Lung (tissue), 12 donors: Measurements from ENCODE around the gene APOL1. TPM values are rescaled to one million over a fixed set of nuclear protein-coding genes. Genes with fewer than 3 reads are reported as not detected.
"Not testable (repeated sequence)": the region's sequence is repeated elsewhere in the genome, so short reads cannot be mapped to it uniquely, and the experiment has no call there.

Source experiments
- ATAC-seq: fragments of 200-7000 bp; cut with Tn5 transposase; one replicate; pipeline ENCODE4 v1.9.1; 2020; ENCODE audit warnings: moderate number of reproducible peaks; ENCODE audit not compliant: insufficient read depth, low FRiP score
- DNase-seq, 3 donors: peaks; one replicate each; pipeline ENCODE4 v3.0.0-alpha.2; 2013 to 2017
- H3K27ac ChIP-seq, 2 donors: one replicate each; pipeline ENCODE4 v1.5.1; 2013; ENCODE audit warnings: mild to moderate bottlenecking in 2 of 2, moderate library complexity in 2 of 2, control low read depth in 1 of 2, inconsistent platforms in 1 of 2, low read depth in 1 of 2, low read length in 1 of 2
- H3K27me3 ChIP-seq, 3 donors: one replicate each; pipeline ENCODE4 v1.5.1; 2013; ENCODE audit warnings: low read length in 2 of 3; ENCODE audit not compliant: control insufficient read depth in 3 of 3, insufficient read depth in 3 of 3
- H3K36me3 ChIP-seq, 4 donors: one replicate each; pipeline ENCODE4 v1.5.1; 2013; ENCODE audit warnings: low read length in 4 of 4, mild to moderate bottlenecking in 1 of 4, moderate library complexity in 1 of 4; ENCODE audit not compliant: control insufficient read depth in 4 of 4, insufficient read depth in 4 of 4
- H3K4me1 ChIP-seq, 5 donors: one replicate each; pipeline ENCODE4 v1.5.1; 2013; ENCODE audit warnings: low read length in 5 of 5, mild to moderate bottlenecking in 2 of 5, moderate library complexity in 1 of 5; ENCODE audit not compliant: control insufficient read depth in 5 of 5, insufficient read depth in 5 of 5
- H3K4me3 ChIP-seq: one replicate; pipeline ENCODE4 v1.5.1; 2013; ENCODE audit warnings: mild to moderate bottlenecking, control low read depth, moderate library complexity
- H3K9ac ChIP-seq, 2 donors: one replicate each; pipeline ENCODE4 v1.5.1; 2013; ENCODE audit warnings: low read length in 2 of 2, control low read depth in 1 of 2; ENCODE audit not compliant: insufficient read depth in 1 of 2
- H3K9me3 ChIP-seq, 4 donors: one replicate each; pipeline ENCODE4 v1.5.1; 2013; ENCODE audit warnings: low read length in 3 of 4, mild to moderate bottlenecking in 1 of 4, moderate library complexity in 1 of 4; ENCODE audit not compliant: control insufficient read depth in 4 of 4, insufficient read depth in 3 of 4
- WGBS, 2 donors: extraction: QIAGEN DNeasy Blood & Tissue Kit; methylation state at CpG; one replicate each; pipeline ENCODE4 v1.1.7; 2013; 5-methylcytosine and 5-hydroxymethylcytosine counted together
- polyA plus RNA-seq, 2 donors: library from polyadenylated mRNA; stranded (reverse); fragments of 200-250 nt; gene quantifications; one replicate each; pipeline ENCODE4 v1.2.1, GENCODE V29; 2013
- total RNA-seq, 2 donors: library from RNA; depleted of rRNA in 1 of 2; stranded (reverse); fragments of >200 nt in 1 of 2; gene quantifications; one replicate each; pipeline ENCODE4 v1.2.1, GENCODE V29; 2014 to 2021
- TF ChIP-seq, protein P1 (sequence below): IDR thresholded peaks from 2 replicates; pipeline ENCODE4 v1.5.1; 2012; ENCODE audit warnings: mild to moderate bottlenecking; ENCODE audit errors: control extremely low read depth, extremely low read depth
- donor health status: control.
- donor health status: control.
- donor health status: Bipolar disorder and iron deficiency.
- donor health status: healthy.
- donor health status: DM: yes; HTN: yes; CAD: no.

Gene APOL1
- total and polyA plus RNA-seq, 4 donors = 32.3 to 75.0 (median 50.2) TPM

- TF ChIP-seq, protein P1, sequence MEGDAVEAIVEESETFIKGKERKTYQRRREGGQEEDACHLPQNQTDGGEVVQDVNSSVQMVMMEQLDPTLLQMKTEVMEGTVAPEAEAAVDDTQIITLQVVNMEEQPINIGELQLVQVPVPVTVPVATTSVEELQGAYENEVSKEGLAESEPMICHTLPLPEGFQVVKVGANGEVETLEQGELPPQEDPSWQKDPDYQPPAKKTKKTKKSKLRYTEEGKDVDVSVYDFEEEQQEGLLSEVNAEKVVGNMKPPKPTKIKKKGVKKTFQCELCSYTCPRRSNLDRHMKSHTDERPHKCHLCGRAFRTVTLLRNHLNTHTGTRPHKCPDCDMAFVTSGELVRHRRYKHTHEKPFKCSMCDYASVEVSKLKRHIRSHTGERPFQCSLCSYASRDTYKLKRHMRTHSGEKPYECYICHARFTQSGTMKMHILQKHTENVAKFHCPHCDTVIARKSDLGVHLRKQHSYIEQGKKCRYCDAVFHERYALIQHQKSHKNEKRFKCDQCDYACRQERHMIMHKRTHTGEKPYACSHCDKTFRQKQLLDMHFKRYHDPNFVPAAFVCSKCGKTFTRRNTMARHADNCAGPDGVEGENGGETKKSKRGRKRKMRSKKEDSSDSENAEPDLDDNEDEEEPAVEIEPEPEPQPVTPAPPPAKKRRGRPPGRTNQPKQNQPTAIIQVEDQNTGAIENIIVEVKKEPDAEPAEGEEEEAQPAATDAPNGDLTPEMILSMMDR = no peak
- WGBS, 2 donors = 98 to 100% methylated on average over 1 of the region's 1 CpG
- H3K9ac ChIP-seq = no peak overlapping the region
These were observed 46.7 kb upstream of the APOL1 start for GRCh38 chr22:36206255-36206654.

DNA sequence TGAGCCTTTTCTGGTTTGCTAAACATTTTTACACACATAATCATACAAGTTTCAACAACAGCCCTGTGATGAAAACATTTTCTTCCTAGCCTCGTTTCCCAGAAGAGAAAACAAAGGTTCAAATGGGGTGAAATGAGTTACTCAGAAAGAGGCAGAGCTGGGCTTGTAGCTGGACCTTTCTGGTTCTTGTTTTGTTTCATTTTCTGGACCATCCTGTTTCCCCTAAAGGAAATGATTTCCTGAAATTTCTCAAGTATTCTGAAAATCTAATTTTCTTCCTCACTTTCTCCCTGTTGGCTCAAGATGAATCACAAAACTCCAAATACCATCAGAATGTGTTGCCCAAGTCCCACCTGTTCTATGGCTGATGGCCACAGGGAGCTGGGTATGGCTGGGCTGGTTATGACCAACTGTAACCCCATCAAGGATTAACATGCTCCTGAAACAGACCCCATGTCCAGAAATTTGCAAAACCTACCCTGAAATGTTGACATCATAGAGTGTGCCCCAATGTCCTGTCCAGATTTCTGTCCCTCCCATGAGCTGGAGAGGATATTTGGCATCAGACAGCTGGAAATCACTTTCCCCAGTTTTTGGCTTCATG lies 44.7 kb upstream of the APOL1 start:
- H3K9me3 ChIP-seq = no peaks in the 10 kb centered on the region
- peaks cover 0 to 12% (median 4%) of the 10 kb centered on the region in 5 donors for H3K4me1 ChIP-seq
- H3K27me3 ChIP-seq = no peaks in the 10 kb centered on the region
- no peaks in the 10 kb centered on the region for H3K36me3 ChIP-seq
- TF ChIP-seq, protein P1 = no peak
- H3K27ac ChIP-seq = no peak overlapping the region
- H3K9ac ChIP-seq = no peak overlapping the region
- DNase-seq (no peak), ATAC-seq (no peak)
- no peak overlapping the region for H3K4me3 ChIP-seq
- WGBS, 2 donors = 25 to 54% methylated on average over 1 of the region's 1 CpG

More at GRCh38 chr22:36206255-36206654, 46.7 kb upstream of the APOL1 start:
- H3K36me3 ChIP-seq = no peaks in the 10 kb centered on the region
- no peaks in the 10 kb centered on the region for H3K9me3 ChIP-seq
- no peak overlapping the region for H3K4me3 ChIP-seq
- H3K4me1 ChIP-seq = peaks cover 0 to 19% (median 9%) of the 10 kb centered on the region in 5 donors
- H3K27ac ChIP-seq = no peak overlapping the region
- no peak for ATAC-seq
- H3K27me3 ChIP-seq = no peaks in the 10 kb centered on the region
- DNase-seq = no peak

GRCh38 chr22:36208914-36209313 lies 44.0 kb upstream of the APOL1 start:
- Histone ChIP-seq H3K4me3 (no peak overlapping the region), H3K27me3 (no peaks in the 10 kb centered on the region), H3K27ac (no peak overlapping the region), H3K4me1 (peaks cover 0 to 8% (median 4%) of the 10 kb centered on the region in 5 donors), H3K36me3 (no peaks in the 10 kb centered on the region), H3K9ac (no peak overlapping the region), H3K9me3 (no peaks in the 10 kb centered on the region)
- 95 to 100% methylated on average over 1 of the region's 1 CpG for WGBS, 2 donors
- DNase-seq = no peak
- no peak for ATAC-seq
- TF ChIP-seq, protein P1 = no peak

DNA sequence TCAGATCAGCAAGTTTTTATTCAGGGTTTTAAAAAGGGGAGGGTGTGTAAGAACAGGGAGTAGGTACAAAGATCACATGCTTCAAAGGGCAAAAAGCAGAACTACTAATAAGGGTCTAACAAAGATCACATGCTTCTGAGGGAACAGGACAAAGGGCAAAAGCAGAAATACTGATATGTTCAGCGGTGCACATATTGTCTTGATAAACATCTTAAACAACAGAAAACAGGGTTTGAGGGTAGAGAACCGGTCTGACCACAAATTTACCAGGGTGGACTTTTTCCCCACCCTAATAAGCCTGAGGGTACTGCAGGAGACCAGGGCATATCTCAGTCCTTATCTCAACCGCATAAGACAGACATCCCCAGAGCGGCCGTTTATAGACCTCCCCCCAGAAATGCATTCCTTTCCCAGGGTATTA lies 43.4 kb upstream of the APOL1 start:
- DNase-seq, H3K4me3 ChIP-seq, H3K27ac ChIP-seq, H3K9me3 ChIP-seq, ATAC-seq, H3K36me3 ChIP-seq, H3K27me3 ChIP-seq, H3K9ac ChIP-seq: not testable (repeated sequence)
- WGBS, 2 donors = 66 to 76% methylated on average over 5 of the region's 5 CpGs
- peaks cover 0 to 11% (median 4%) of the 10 kb centered on the region in 5 donors for H3K4me1 ChIP-seq
